ENCODE data around the gene EYS. TPM values are rescaled to one million over a fixed set of nuclear protein-coding genes. Genes with fewer than 3 reads are reported as not detected.

Gene EYS
- total RNA-seq, 1 experiment from 2014 or later, result not detected

GRCh38 chr6:64694356-64694755, 1012.7 kb downstream of the EYS start:
- H3K4me1 ChIP-seq, result no peaks in the 10 kb centered on the region
- no peaks in the 10 kb centered on the region for H3K9me3 ChIP-seq (replicated peaks)
- no peaks in the 10 kb centered on the region for H3K27me3 ChIP-seq
- no peak overlapping the region for H3K27ac ChIP-seq
- DNase-seq, result no peak
- H3K36me3 ChIP-seq, result no peaks in the 10 kb centered on the region
- no peak overlapping the region for H3K4me3 ChIP-seq

GRCh38 chr6:64691064-64691463, 1016.0 kb downstream of the EYS start:
- Histone ChIP-seq H3K9me3 (replicated peaks) (no peaks in the 10 kb centered on the region), H3K27me3 (no peaks in the 10 kb centered on the region)

GRCh38 chr6:64685401-64685800, 1021.6 kb downstream of the EYS start:
- H3K27ac ChIP-seq, result no peak overlapping the region
- H3K27me3 ChIP-seq, result no peaks in the 10 kb centered on the region
- H3K9me3 ChIP-seq (replicated peaks), result no peaks in the 10 kb centered on the region
- no peaks in the 10 kb centered on the region; the same call in 1 of the 2 replicates for H3K4me1 ChIP-seq
- H3K4me3 ChIP-seq, result no peak overlapping the region
- peak; percentile 22 to 61 for DNase-seq
- no peaks in the 10 kb centered on the region for H3K36me3 ChIP-seq

More at GRCh38 chr6:64691064-64691463, 1016.0 kb downstream of the EYS start:
- DNase-seq, result no peak
- H3K4me3 ChIP-seq, result no peak overlapping the region
- no peaks in the 10 kb centered on the region for H3K36me3 ChIP-seq
- no peaks in the 10 kb centered on the region for H3K4me1 ChIP-seq
- no peak overlapping the region for H3K27ac ChIP-seq

- Histone ChIP-seq H3K9me3 (replicated peaks) (no peaks in the 10 kb centered on the region), H3K36me3 (no peaks in the 10 kb centered on the region), H3K4me3 (no peak overlapping the region), H3K27ac (no peak overlapping the region), H3K4me1 (no peaks in the 10 kb centered on the region; the same call in 1 of the 2 replicates), H3K27me3 (no peaks in the 10 kb centered on the region)
- DNase-seq, result peak; percentile 43 to 62
Observed at GRCh38 chr6:64683682-64684081, 1023.3 kb downstream of the EYS start.

- Histone ChIP-seq H3K4me3 (no peak overlapping the region), H3K27ac (no peak overlapping the region), H3K4me1 (no peaks in the 10 kb centered on the region; the same call in 1 of the 2 replicates), H3K36me3 (no peaks in the 10 kb centered on the region), H3K27me3 (no peaks in the 10 kb centered on the region), H3K9me3 (replicated peaks) (no peaks in the 10 kb centered on the region)
- no peak for DNase-seq
Observed at GRCh38 chr6:64681416-64682160, 1025.4 kb downstream of the EYS start.

GRCh38 chr6:64680446-64680845, 1026.6 kb downstream of the EYS start:
- Histone ChIP-seq H3K27ac (no peak overlapping the region), H3K9me3 (replicated peaks) (no peaks in the 10 kb centered on the region), H3K36me3 (no peaks in the 10 kb centered on the region), H3K27me3 (no peaks in the 10 kb centered on the region), H3K4me1 (no peaks in the 10 kb centered on the region), H3K4me3 (no peak overlapping the region)
- no peak for DNase-seq

- no peaks in the 10 kb centered on the region for H3K4me1 ChIP-seq
Observed at GRCh38 chr6:64679416-64679815, 1027.6 kb downstream of the EYS start.

GRCh38 chr6:64672651-64673050, 1034.4 kb downstream of the EYS start:
- Histone ChIP-seq H3K36me3 (no peaks in the 10 kb centered on the region), H3K9me3 (replicated peaks) (no peaks in the 10 kb centered on the region), H3K27me3 (no peaks in the 10 kb centered on the region), H3K4me3 (no peak overlapping the region), H3K4me1 (no peaks in the 10 kb centered on the region), H3K27ac (no peak overlapping the region)
- DNase-seq, result no peak

More at GRCh38 chr6:64679416-64679815, 1027.6 kb downstream of the EYS start:
- Histone ChIP-seq H3K27me3 (no peaks in the 10 kb centered on the region), H3K36me3 (no peaks in the 10 kb centered on the region), H3K9me3 (replicated peaks) (no peaks in the 10 kb centered on the region), H3K27ac (no peak overlapping the region), H3K4me3 (no peak overlapping the region)
- no peak for DNase-seq

GRCh38 chr6:64672131-64672530, 1034.9 kb downstream of the EYS start:
- no peak overlapping the region for H3K4me3 ChIP-seq
- no peaks in the 10 kb centered on the region for H3K36me3 ChIP-seq
- H3K27me3 ChIP-seq, result no peaks in the 10 kb centered on the region
- H3K9me3 ChIP-seq (replicated peaks), result no peaks in the 10 kb centered on the region
- no peak overlapping the region for H3K27ac ChIP-seq
- no peaks in the 10 kb centered on the region for H3K4me1 ChIP-seq
- no peak for DNase-seq

- no peak for DNase-seq
- Histone ChIP-seq H3K4me1 (no peaks in the 10 kb centered on the region), H3K27me3 (no peaks in the 10 kb centered on the region), H3K4me3 (no peak overlapping the region), H3K36me3 (no peaks in the 10 kb centered on the region), H3K9me3 (replicated peaks) (no peaks in the 10 kb centered on the region), H3K27ac (no peak overlapping the region)
Observed at GRCh38 chr6:64665137-64665536, 1041.9 kb downstream of the EYS start.

GRCh38 chr6:64664480-64664879, 1042.5 kb downstream of the EYS start:
- no peak overlapping the region for H3K27ac ChIP-seq
- H3K4me3 ChIP-seq, result no peak overlapping the region
- H3K27me3 ChIP-seq, result no peaks in the 10 kb centered on the region
- H3K36me3 ChIP-seq, result no peaks in the 10 kb centered on the region
- no peak for DNase-seq
- H3K4me1 ChIP-seq, result no peaks in the 10 kb centered on the region
- H3K9me3 ChIP-seq (replicated peaks), result no peaks in the 10 kb centered on the region

GRCh38 chr6:64644024-64644423, 1063.0 kb downstream of the EYS start:
- H3K4me1 ChIP-seq, result no peaks in the 10 kb centered on the region
- H3K27ac ChIP-seq, result no peak overlapping the region
- H3K36me3 ChIP-seq, result no peaks in the 10 kb centered on the region
- no peak overlapping the region for H3K4me3 ChIP-seq
- DNase-seq, result no peak
- H3K27me3 ChIP-seq, result no peaks in the 10 kb centered on the region
- no peaks in the 10 kb centered on the region for H3K9me3 ChIP-seq (replicated peaks)

GRCh38 chr6:64630901-64631300, 1076.1 kb downstream of the EYS start:
- Histone ChIP-seq H3K4me3 (no peak overlapping the region), H3K27ac (no peak overlapping the region), H3K36me3 (no peaks in the 10 kb centered on the region), H3K4me1 (no peaks in the 10 kb centered on the region), H3K27me3 (no peaks in the 10 kb centered on the region), H3K9me3 (replicated peaks) (no peaks in the 10 kb centered on the region)
- no peak for DNase-seq

GRCh38 chr6:64622944-64623343, 1084.1 kb downstream of the EYS start:
- no peaks in the 10 kb centered on the region; the same call in 1 of the 2 replicates for H3K36me3 ChIP-seq
- H3K9me3 ChIP-seq (replicated peaks), result no peaks in the 10 kb centered on the region
- no peaks in the 10 kb centered on the region for H3K4me1 ChIP-seq
- H3K27ac ChIP-seq, result no peak overlapping the region
- H3K4me3 ChIP-seq, result no peak overlapping the region
- no peaks in the 10 kb centered on the region for H3K27me3 ChIP-seq
- DNase-seq, result no peak

- H3K27me3 ChIP-seq, result no peaks in the 10 kb centered on the region
- no peak for DNase-seq
- no peaks in the 10 kb centered on the region for H3K4me1 ChIP-seq
- H3K36me3 ChIP-seq, result no peaks in the 10 kb centered on the region
- H3K27ac ChIP-seq, result no peak overlapping the region
- H3K9me3 ChIP-seq (replicated peaks), result no peaks in the 10 kb centered on the region
- H3K4me3 ChIP-seq, result no peak overlapping the region
Observed at GRCh38 chr6:64602993-64603392, 1104.0 kb downstream of the EYS start.

GRCh38 chr6:64591676-64592036, 1115.4 kb downstream of the EYS start:
- Histone ChIP-seq H3K4me1 (no peaks in the 10 kb centered on the region), H3K27me3 (0 out of 2 replicates have a peak, but pooled peaks cover 3% of the 10 kb centered on the region), H3K27ac (no peak overlapping the region), H3K9me3 (replicated peaks) (no peaks in the 10 kb centered on the region), H3K4me3 (no peak overlapping the region), H3K36me3 (no peaks in the 10 kb centered on the region)
- DNase-seq, result no peak

Data from SJCRH30 (cell line).